HG03064 (cell line): Measurements from ENCODE around the gene PTGDS.

ENCODE experiments used
- ATAC-seq: cut with Tn5 transposase; IDR thresholded peaks from one replicate; pipeline ENCODE4 v1.9.1; 2021; ENCODE audit warnings: low read depth; ENCODE audit not compliant: unreplicated experiment

The PTGDS gene

DNA sequence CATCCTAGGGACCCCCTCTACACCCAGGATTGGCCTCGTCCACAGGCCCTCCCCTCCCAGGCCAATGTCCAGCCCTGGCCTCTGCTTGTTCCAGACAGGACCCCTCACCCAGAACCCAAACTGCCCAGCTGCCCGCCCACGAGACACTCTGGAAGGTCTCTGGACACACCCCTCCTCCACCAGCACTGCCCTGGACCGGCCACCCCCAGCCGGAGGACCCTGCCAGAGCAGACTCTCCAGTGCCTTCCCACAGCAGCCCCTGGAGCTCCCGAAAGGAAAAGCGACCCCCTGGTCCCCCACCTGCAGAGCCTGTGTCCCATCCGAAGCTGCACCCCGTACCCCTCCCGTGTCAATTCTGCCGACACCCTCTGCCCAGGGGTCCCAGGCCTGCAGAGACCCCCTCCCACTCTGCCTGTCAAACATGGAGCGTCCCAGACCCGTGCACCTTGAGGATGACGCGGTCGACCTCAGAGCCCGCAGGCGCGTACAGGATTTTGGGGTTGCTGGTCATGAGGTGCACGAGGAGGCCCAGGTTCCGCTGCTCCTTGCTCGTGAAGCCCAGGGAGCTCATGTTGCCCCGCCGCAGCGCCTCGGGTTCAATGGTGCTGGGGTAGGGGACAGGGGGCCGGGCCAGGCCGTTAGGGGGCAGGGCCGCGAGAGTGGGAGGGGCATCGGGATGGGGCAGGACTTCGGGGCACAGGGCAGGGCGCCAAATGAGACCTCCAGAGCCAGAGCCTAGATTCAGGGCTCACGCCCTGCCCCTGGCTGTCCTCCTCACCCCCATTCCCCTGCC is 42.8 kb downstream of the PTGDS start:
- no peak for ATAC-seq

DNA sequence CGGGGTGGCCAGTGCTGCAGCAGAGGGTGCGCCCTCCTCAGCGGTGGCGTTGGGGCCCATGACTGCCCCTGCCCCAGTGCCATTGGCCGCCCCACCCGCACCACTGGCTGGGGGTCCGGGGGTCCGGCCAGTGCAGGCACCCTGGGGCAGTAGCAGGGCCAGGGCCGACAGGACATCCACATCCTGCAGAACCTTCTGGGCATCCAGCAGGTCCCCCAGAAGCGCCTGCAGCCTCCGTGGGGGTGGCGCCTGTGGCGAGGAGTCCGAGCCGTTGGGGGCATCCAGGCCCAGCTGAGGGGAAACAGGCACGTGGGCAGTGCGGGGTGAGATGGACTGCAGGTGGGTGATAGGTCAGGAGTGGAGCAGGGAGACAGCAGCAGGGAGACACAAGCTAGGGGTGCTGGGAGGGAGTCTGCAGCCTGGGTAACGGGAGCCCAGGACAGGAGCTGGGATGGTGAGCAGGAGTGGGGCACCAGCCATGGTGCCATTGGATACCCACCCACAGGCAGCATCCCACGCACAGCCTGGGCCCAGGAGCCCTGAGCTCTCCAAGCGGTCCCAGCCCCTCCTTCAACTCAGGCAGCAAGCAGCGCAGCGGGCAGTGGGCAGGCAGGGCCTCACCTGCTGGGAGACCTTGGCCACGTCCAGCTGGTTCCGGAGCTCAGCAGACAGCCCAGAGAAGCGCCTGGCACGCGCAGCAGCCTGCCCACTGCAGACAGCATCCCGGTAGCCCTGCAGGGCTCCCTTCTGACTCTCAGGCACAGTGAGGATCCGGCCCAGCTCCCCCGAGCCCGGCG is 43.7 kb downstream of the PTGDS start:
- ATAC-seq = no peak

DNA sequence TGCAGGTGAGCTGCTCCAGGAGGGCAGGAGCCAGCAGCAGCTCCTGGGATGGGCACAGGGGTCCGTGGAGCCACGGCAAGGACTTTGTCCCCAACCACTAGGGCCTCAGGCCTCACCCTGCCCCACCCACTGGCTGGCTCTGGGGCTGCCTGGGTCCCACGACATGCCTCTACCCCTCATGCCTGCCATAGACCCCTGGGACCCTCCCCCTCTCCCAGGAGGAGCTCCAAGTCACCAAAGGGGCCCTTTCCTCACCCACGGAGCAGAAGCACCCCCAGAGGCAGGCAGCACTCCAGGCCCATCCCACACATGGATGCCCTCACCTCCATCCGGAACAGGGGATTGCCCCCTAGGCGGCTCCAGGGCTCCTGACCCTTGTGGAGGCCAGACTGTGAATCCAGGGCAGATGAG is 44.3 kb downstream of the PTGDS start:
- no peak for ATAC-seq

- no peak for ATAC-seq
These were observed 44.8 kb downstream of the PTGDS start for GRCh38 chr9:137021979-137022661.

GRCh38 chr9:137022662-137023008 is 45.3 kb downstream of the PTGDS start:
- no peak for ATAC-seq

DNA sequence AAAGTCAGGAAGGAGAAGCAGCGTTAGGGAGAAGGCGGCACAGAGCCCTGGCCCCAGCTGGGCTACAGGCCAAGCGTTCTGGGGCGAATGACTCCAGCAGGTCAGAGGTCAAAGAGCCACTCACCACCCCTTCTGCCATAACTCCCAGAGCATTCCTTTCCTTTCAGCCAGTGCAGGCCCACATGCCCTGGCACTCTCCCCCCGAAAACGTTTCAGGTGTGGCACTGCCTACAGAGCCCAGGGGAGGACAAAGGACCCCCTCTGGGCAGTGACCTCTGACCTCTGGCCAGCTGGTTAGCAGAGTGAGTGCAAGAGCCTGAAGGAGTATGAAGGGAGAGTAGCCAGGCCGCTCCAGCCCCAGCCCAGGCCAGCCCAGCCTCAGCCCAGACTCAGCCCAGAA is 45.9 kb downstream of the PTGDS start:
- no peak for ATAC-seq

GRCh38 chr9:137023583-137023991 is 46.3 kb downstream of the PTGDS start:
- no peak for ATAC-seq

DNA sequence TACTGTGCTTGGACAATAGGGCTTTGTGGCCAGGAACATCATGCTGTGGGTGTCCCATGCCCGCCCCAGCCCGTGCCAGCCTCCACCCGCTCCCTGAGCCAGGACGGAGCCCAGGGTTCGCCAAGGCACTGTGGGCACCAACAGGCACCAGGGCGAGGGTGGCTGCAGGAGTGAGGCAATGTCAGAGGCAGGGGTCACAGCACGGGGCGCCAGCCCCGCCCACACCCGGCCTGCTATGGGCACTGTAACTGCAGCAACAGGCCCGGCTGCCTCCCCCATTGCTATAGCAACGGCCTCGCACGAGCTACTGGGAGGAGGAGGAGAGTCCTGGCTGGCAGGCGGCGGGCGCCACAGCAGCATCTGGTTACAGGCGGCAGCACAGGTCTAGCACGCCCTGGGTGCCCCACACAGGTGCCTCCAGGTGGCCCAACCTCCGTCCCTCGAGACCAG is 48.2 kb downstream of the PTGDS start:
- no peak for ATAC-seq

DNA sequence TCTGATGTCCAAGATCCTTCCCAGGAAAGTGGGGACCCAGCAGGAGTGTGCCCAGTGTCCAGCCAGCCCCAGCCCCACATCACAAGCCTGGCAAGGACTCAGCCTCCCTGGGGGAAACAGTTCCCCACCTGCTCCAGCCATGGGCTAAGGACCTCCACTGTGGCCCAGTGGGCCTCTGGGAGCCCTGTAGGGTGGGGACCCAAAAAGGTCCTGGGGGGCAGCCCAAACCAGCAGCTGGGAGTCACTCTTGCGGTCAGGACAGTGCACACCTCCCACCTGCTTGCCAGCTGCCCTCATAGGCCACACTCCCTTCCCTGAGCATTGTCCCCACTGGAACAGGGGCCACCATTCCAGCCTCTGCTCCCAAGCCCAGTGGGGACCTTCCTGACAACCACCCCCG is 49.1 kb downstream of the PTGDS start:
- no peak for ATAC-seq

GRCh38 chr9:137026828-137027227 is 49.5 kb downstream of the PTGDS start:
- ATAC-seq = no peak

DNA sequence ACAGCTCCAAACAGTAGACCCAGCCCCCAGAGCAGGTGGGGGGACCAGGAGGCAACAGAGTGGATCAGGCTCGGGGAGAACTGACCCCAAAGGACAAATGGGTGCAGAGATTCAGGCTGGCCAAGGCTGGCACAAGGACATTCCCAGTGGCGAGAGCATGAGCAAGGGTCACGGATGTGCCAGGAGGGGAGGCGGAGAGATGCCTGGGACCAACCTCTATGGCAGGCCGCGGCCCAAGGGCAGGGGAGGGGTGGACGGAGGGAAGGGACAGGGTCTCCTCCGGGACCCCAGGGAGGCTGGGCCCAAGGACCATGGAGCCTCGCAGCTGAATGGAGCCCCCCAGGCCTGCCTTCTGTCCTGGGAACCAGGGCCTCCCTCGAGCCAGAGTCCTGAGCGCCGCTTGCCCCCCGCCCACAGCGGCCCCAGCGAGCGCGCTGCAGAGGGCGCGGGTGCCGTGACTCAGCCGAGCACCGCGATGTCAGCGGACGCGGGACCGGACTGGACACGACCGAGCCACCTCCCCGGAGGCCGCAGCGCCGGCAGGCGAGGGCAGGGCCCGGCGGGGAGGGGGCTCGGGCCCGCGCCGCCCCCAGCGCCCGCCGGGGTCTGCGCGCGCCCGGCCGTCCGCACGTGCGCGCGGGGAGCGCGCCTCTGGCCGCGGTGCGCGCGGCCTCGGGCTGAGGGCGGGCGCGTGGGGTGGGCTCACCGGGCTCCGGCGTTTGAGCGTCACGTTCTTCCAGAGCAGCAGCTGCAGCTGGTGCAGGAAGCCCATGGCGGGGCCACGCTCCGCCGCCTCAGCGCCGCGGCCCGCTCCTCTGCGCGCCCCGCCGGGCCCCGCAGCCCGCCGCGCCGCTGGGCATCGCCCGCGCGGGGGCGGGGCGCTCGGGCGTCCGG is 50.3 kb downstream of the PTGDS start, which contains the start of gene ABCA2:
Gene ABCA2, minus strand, starts transcription at position 869 of the 894 bp plus-strand sequence. Its CDS starts 97 bp downstream, at position 772.
- no peak for ATAC-seq

GRCh38 chr9:137028263-137029057 is 51.2 kb downstream of the PTGDS start:
- ATAC-seq = no peak

- ATAC-seq = no peak
These were observed 52.0 kb downstream of the PTGDS start for GRCh38 chr9:137029058-137029936.

- ATAC-seq = no peak
These were observed 52.7 kb downstream of the PTGDS start for GRCh38 chr9:137030006-137030405.

DNA sequence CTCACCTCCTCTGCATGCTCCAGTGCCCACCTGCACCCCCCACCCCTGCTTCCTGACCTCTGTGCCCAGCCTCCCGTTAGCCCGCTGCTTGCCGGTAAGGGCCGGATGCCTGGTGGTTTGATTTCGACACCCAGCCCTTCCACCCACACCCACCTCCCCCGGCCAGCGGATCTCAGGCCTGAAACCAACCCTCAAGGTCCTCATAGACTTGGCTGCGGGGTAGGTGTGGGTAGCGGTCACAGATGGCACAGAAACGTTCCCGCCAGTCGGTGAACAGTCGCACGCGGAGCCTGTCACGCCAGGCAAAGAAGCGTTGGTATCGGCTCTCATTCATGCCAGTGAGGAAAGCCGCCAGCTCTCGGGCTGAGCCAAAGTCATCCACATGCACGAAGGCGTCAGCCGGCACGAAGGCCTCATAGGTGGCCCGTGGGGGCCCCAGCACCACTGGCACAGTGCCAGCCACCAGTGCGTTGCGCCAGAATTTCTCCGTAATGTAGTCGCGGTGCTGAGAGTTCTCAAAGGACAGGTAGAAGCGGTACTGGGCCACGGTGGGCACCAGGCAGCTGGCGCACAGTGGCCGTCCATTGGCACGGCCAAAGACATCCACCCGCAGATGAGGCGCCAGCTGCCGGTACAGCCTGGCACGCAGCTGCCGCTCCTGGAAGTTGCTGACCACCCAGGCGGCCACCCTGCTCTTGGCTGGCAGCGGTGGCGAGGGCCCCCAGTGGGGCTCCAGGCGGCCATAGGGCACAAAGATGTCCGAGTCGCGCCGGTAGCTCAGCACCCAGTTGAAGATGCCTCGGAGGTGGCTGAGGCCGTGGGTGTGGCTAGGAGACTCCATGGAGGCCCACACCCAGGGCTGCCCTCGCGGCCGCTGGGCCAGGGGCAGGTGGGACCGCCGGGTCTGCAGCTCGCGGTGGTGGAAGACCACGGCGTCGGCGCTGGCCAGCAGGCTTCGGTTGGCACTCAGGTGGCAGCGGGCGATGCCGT is 53.5 kb downstream of the PTGDS start:
- no peak for ATAC-seq
